ENCODE measurements around the gene KAZN.

KAZN gene

GRCh38 chr1:14590411-14591180 lies 7.9 kb upstream of the KAZN start:
- no peak for DNase-seq (ENCODE audit: low read depth)

GRCh38 chr1:14591600-14591999 lies 6.9 kb upstream of the KAZN start:
- no peak for DNase-seq (ENCODE audit: low read depth)

GRCh38 chr1:14592004-14592631 lies 6.4 kb upstream of the KAZN start:
- no peak for DNase-seq (ENCODE audit: low read depth)

GRCh38 chr1:14593302-14593701 lies 5.2 kb upstream of the KAZN start:
- no peak for DNase-seq (ENCODE audit: low read depth)

GRCh38 chr1:14594045-14594444 lies 4.4 kb upstream of the KAZN start:
- no peak for DNase-seq (ENCODE audit: low read depth)

GRCh38 chr1:14596591-14596990 lies 1.9 kb upstream of the KAZN start:
- no peak for DNase-seq (ENCODE audit: low read depth)

- no peak for DNase-seq (ENCODE audit: low read depth)
These were observed 1.0 kb upstream of the KAZN start for GRCh38 chr1:14597343-14598006.

GRCh38 chr1:14598007-14598497 lies 433 bp upstream of the KAZN start:
- no peak for DNase-seq (ENCODE audit: low read depth)

GRCh38 chr1:14599183-14599791 lies 802 bp downstream of the KAZN start:
- no peak for DNase-seq (ENCODE audit: low read depth)

GRCh38 chr1:14599800-14600199 lies 1.3 kb downstream of the KAZN start:
- no peak for DNase-seq (ENCODE audit: low read depth)

- no peak for DNase-seq (ENCODE audit: low read depth)
These were observed 2.1 kb downstream of the KAZN start for GRCh38 chr1:14600405-14601112.

GRCh38 chr1:14602136-14602535 lies 3.7 kb downstream of the KAZN start:
- DNase-seq (ENCODE audit: low read depth), result peak; percentile 53

GRCh38 chr1:14603645-14604044 lies 5.2 kb downstream of the KAZN start:
- DNase-seq (ENCODE audit: low read depth), result no peak

- no peak for DNase-seq (ENCODE audit: low read depth)
These were observed 5.9 kb downstream of the KAZN start for GRCh38 chr1:14604414-14604813.

- DNase-seq (ENCODE audit: low read depth), result no peak
These were observed 7.5 kb downstream of the KAZN start for GRCh38 chr1:14605945-14606344.

- no peak for DNase-seq (ENCODE audit: low read depth)
These were observed 8.1 kb downstream of the KAZN start for GRCh38 chr1:14606632-14607031.

- no peak for DNase-seq (ENCODE audit: low read depth)
These were observed 8.8 kb downstream of the KAZN start for GRCh38 chr1:14607295-14607694.

GRCh38 chr1:14608308-14608707 lies 9.8 kb downstream of the KAZN start:
- no peak for DNase-seq (ENCODE audit: low read depth)

- no peak for DNase-seq (ENCODE audit: low read depth)
These were observed 12.3 kb downstream of the KAZN start for GRCh38 chr1:14610761-14611160.

- DNase-seq (ENCODE audit: low read depth), result no peak
These were observed 13.3 kb downstream of the KAZN start for GRCh38 chr1:14611792-14612191.

GRCh38 chr1:14612256-14612655 lies 13.8 kb downstream of the KAZN start:
- DNase-seq (ENCODE audit: low read depth), result no peak

- DNase-seq (ENCODE audit: low read depth), result no peak
These were observed 15.4 kb downstream of the KAZN start for GRCh38 chr1:14613926-14614325.
